Muscle of leg (tissue), 11 donors: ENCODE results near the gene SLC25A20. TPM values are rescaled to one million over a fixed set of nuclear protein-coding genes. Genes with fewer than 3 reads are reported as not detected.
"Not testable (repeated sequence)": the region's sequence is repeated elsewhere in the genome, so short reads cannot be mapped to it uniquely, and the experiment has no call there.

Experiments used
- DNase-seq: peaks from one replicate; pipeline ENCODE4 v3.0.0; 2013
- H3K27ac ChIP-seq: one replicate; pipeline ENCODE4 v1.5.1; 2013; ENCODE audit warnings: mild to moderate bottlenecking, low read length, control low read depth
- H3K27me3 ChIP-seq: one replicate; pipeline ENCODE4 v1.6.1; 2013; ENCODE audit warnings: low read length; ENCODE audit not compliant: control insufficient read depth, insufficient read depth
- H3K36me3 ChIP-seq: one replicate; pipeline ENCODE4 v1.6.1; 2013; ENCODE audit warnings: low read length; ENCODE audit not compliant: control insufficient read depth, insufficient read depth
- H3K4me1 ChIP-seq: one replicate; pipeline ENCODE4 v1.6.1; 2013; ENCODE audit warnings: low read length; ENCODE audit not compliant: control insufficient read depth, insufficient read depth
- H3K4me3 ChIP-seq: one replicate; pipeline ENCODE4 v1.5.1; 2013; ENCODE audit warnings: low read length, control low read depth
- H3K9me3 ChIP-seq: replicated peaks from 2 replicates; pipeline ENCODE4 v1.6.1; 2013; ENCODE audit warnings: low read depth, low read length; ENCODE audit not compliant: control insufficient read depth
- WGBS: methylation state at CpG from one replicate; pipeline ENCODE4 v1.1.5; 2013; ENCODE audit warnings: missing lambda C conversion rate; ENCODE audit not compliant: insufficient coverage; 5-methylcytosine and 5-hydroxymethylcytosine counted together
- polyA plus RNA-seq, 8 donors: library from polyadenylated mRNA; unstranded; fragments of 120-200 nt; gene quantifications; one replicate each; pipeline versions ENCODE4 v1.2.1 to v1.2.3, GENCODE V29; 2013; ENCODE audit warnings: inconsistent platforms in 1 of 8, low replicate concordance in 1 of 8; ENCODE audit not compliant: insufficient read length in 8 of 8, insufficient read depth in 1 of 8
- total RNA-seq: library from RNA; stranded (reverse); fragments of 120-200 nt; gene quantifications from one replicate; pipeline ENCODE4 v1.2.4, GENCODE V29; 2013

Gene SLC25A20
- total and polyA plus RNA-seq, 9 donors, result 14.0 to 18.6 (median 17.7) TPM

GRCh38 chr3:48847504-48848423 is 50.9 kb downstream of the SLC25A20 start, which contains the start of gene PRKAR2A:
TSS of gene PRKAR2A (minus strand) at chr3:48847874. CDS start at chr3:48847596, 278 bp downstream.
- Histone ChIP-seq H3K4me3 (peak within 1 kb of the TSS; percentile 64), H3K36me3 (peaks cover 3% of the 10 kb centered on the region), H3K9me3 (no peaks in the 10 kb centered on the region), H3K27me3 (no peaks in the 10 kb centered on the region), H3K4me1 (peaks cover 33% of the 10 kb centered on the region), H3K27ac (peak within 1 kb of the TSS; percentile 91)
- peak; percentile 96 for DNase-seq
- WGBS, result 2% methylated on average over 76 of the region's 81 CpGs

GRCh38 chr3:48847053-48847503 is 51.6 kb downstream of the SLC25A20 start:
- peak; percentile 82 for DNase-seq
- Histone ChIP-seq H3K27ac (peak overlapping the region; percentile 91), H3K4me3 (peak overlapping the region; percentile 64), H3K36me3 (peaks cover 3% of the 10 kb centered on the region), H3K27me3 (no peaks in the 10 kb centered on the region), H3K4me1 (peaks cover 31% of the 10 kb centered on the region), H3K9me3 (no peaks in the 10 kb centered on the region)
- WGBS, result under 1% methylated on average over 42 of the region's 42 CpGs

- H3K36me3 ChIP-seq, result peaks cover 3% of the 10 kb centered on the region
- H3K9me3 ChIP-seq, result no peaks in the 10 kb centered on the region
- peaks cover 21% of the 10 kb centered on the region for H3K4me1 ChIP-seq
- H3K4me3 ChIP-seq, result no peak overlapping the region
- DNase-seq, result no peak
- H3K27me3 ChIP-seq, result no peaks in the 10 kb centered on the region
- WGBS, result no CpG with 5 or more reads among the region's 2 CpGs
- no peak overlapping the region for H3K27ac ChIP-seq
These were observed 53.5 kb downstream of the SLC25A20 start for GRCh38 chr3:48845170-48845569.

DNA sequence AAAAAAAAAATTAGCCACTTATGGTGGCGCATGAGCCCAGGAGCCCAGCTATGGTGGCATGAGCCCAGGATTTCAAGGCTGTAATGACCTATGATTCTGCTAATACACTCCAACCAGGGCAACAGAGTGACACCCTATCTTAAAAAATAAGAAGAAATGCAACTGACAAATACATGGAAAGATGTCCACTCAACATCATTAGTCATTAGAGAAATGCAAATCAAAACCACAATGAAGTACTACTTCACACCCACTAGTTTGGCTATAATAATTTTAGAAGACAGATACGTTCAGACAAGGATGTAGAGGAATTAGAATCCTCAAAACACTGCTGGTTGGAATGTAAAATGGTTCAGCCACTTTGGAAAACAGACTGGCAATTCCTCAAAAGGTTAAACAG is 61.5 kb downstream of the SLC25A20 start:
- no peaks in the 10 kb centered on the region for H3K27me3 ChIP-seq
- peaks cover 7% of the 10 kb centered on the region for H3K36me3 ChIP-seq
- no CpG with 5 or more reads among the region's 2 CpGs for WGBS
- no peaks in the 10 kb centered on the region for H3K4me1 ChIP-seq
- no peak overlapping the region for H3K4me3 ChIP-seq
- H3K9me3 ChIP-seq, result no peaks in the 10 kb centered on the region
- no peak overlapping the region for H3K27ac ChIP-seq
- no peak for DNase-seq

DNA sequence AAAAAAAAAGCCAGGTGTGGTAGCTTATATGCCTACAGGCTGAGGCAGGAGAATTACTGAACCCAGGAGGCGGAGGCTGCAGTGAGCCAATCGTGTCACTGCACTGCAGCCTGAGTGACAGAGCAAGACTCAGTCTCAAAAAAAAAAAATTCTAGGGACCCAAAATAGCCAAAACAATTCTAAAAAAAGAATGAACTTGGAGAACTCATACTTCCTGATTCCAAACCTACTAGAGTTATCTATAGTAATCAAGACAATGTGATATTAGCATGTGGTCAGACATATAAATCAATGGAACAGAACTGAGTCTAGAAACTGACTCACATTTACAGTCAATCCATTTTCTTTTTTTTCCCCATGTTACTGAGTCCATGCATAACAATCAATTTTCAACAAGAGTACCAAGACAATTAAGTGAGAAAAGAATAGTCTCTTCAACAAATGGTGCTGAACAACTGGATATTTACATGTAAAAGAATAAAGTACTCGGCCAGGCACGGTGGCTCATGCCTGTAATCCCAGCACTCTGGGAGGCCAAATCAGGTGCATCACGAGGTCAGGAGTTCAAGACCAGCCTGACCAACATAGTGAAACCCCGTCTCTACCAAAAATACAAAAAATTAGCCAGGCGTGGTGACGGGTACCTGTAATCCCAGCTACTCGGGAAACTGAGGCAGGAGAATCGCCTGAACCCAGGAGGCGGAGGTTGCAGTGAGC is 62.9 kb downstream of the SLC25A20 start:
- Histone ChIP-seq H3K4me1 (no peaks in the 10 kb centered on the region), H3K9me3 (no peaks in the 10 kb centered on the region), H3K4me3 (no peak overlapping the region), H3K27me3 (no peaks in the 10 kb centered on the region), H3K36me3 (peaks cover 7% of the 10 kb centered on the region), H3K27ac (no peak overlapping the region)
- no peak for DNase-seq
- 87% methylated on average over 6 of the region's 11 CpGs for WGBS

- Histone ChIP-seq H3K4me1 (no peaks in the 10 kb centered on the region), H3K36me3 (peaks cover 7% of the 10 kb centered on the region), H3K4me3 (no peak overlapping the region), H3K9me3 (no peaks in the 10 kb centered on the region), H3K27me3 (no peaks in the 10 kb centered on the region), H3K27ac (no peak overlapping the region)
- no peak for DNase-seq
These were observed 66.0 kb downstream of the SLC25A20 start for GRCh38 chr3:48832684-48833083.

DNA sequence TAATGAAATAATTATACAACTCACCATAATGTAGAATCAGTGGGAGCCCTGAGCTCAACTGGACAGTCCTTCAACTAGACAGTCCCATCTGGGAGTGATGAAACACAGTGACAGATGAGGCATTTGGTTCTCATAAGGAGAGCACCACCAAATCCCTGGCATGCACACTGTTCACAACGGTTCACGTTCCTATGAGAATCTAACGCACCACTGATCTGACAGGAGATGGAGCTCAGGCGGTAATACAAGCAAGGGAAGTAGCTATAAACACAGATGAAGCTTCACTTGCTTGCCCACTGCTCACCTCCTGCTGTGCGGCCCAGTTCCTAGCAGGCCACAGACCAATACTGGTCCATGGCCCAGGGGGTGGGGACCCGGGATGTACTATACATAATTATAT is 68.0 kb downstream of the SLC25A20 start:
- Histone ChIP-seq H3K9me3 (no peaks in the 10 kb centered on the region), H3K36me3 (peaks cover 7% of the 10 kb centered on the region), H3K4me3 (no peak overlapping the region), H3K27me3 (no peaks in the 10 kb centered on the region), H3K4me1 (no peaks in the 10 kb centered on the region), H3K27ac (no peak overlapping the region)
- WGBS, result 71% methylated on average over 2 of the region's 6 CpGs
- DNase-seq, result no peak

DNA sequence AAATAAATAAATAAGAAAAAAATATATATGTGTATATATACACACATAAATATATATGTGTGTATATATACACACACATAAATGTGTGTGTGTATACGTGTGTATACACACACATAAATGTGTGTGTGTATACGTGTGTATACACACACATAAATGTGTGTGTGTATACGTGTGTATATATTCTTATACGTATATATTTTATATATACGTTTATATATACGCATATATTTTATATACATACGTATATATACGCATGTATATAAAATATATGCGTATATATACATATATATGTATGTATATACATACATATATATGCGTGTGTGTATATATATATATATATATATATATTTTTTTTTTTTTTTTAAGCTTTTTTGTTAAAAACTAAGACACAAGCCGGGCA is 69.2 kb downstream of the SLC25A20 start:
- H3K36me3 ChIP-seq, H3K9me3 ChIP-seq, H3K27ac ChIP-seq: not testable (repeated sequence)

GRCh38 chr3:48827874-48828273 is 70.8 kb downstream of the SLC25A20 start:
- H3K27ac ChIP-seq, result not testable (repeated sequence)
- 100% methylated on average over 1 of the region's 10 CpGs for WGBS

More for the DNA sequence above, 69.2 kb downstream of the SLC25A20 start:
- DNase-seq, H3K4me3 ChIP-seq, H3K27me3 ChIP-seq, H3K4me1 ChIP-seq: not testable (repeated sequence)
- WGBS, result no CpG with 5 or more reads among the region's 11 CpGs

GRCh38 chr3:48826451-48826850 is 72.2 kb downstream of the SLC25A20 start:
- no peaks in the 10 kb centered on the region for H3K27me3 ChIP-seq
- no peaks in the 10 kb centered on the region for H3K36me3 ChIP-seq
- H3K4me1 ChIP-seq, result no peaks in the 10 kb centered on the region
- H3K27ac ChIP-seq, result no peak overlapping the region
- WGBS, result 69% methylated on average over 2 of the region's 2 CpGs
- DNase-seq, result peak; percentile 18
- H3K9me3 ChIP-seq, result no peaks in the 10 kb centered on the region
- H3K4me3 ChIP-seq, result no peak overlapping the region

More at GRCh38 chr3:48827874-48828273, 70.8 kb downstream of the SLC25A20 start:
- H3K4me1 ChIP-seq, H3K36me3 ChIP-seq, H3K9me3 ChIP-seq, H3K27me3 ChIP-seq, H3K4me3 ChIP-seq, DNase-seq: not testable (repeated sequence)
